Fibroblast of mammary gland (primary cell): ENCODE data around the gene CAMK1D.

Experiments used
- DNase-seq: peaks from one replicate; pipeline ENCODE4 v3.0.0-alpha.2; 2010; ENCODE audit warnings: low read depth
- H3K4me3 ChIP-seq: 2 replicates; pipeline ENCODE4 v1.5.1; 2011; ENCODE audit warnings: low read depth, mild to moderate bottlenecking, low read length, moderate library complexity; ENCODE audit not compliant: control insufficient read depth
- TF ChIP-seq, protein P1 (sequence below): conservative IDR thresholded peaks from 2 replicates; pipeline ENCODE4 v1.5.1; 2011; ENCODE audit warnings: low read depth, low read length, inconsistent platforms; ENCODE audit not compliant: control insufficient read depth, insufficient read depth

CAMK1D gene

GRCh38 chr10:12340371-12340770 lies 9.0 kb upstream of the CAMK1D start:
- no peak overlapping the region for H3K4me3 ChIP-seq
- TF ChIP-seq, protein P1, sequence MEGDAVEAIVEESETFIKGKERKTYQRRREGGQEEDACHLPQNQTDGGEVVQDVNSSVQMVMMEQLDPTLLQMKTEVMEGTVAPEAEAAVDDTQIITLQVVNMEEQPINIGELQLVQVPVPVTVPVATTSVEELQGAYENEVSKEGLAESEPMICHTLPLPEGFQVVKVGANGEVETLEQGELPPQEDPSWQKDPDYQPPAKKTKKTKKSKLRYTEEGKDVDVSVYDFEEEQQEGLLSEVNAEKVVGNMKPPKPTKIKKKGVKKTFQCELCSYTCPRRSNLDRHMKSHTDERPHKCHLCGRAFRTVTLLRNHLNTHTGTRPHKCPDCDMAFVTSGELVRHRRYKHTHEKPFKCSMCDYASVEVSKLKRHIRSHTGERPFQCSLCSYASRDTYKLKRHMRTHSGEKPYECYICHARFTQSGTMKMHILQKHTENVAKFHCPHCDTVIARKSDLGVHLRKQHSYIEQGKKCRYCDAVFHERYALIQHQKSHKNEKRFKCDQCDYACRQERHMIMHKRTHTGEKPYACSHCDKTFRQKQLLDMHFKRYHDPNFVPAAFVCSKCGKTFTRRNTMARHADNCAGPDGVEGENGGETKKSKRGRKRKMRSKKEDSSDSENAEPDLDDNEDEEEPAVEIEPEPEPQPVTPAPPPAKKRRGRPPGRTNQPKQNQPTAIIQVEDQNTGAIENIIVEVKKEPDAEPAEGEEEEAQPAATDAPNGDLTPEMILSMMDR, result no peak
- DNase-seq, result no peak

- TF ChIP-seq, protein P1, result no peak
- no peak for DNase-seq
- H3K4me3 ChIP-seq, result no peak overlapping the region
These were observed 8.4 kb upstream of the CAMK1D start for GRCh38 chr10:12340937-12341336.

GRCh38 chr10:12341526-12341925 lies 7.8 kb upstream of the CAMK1D start:
- TF ChIP-seq, protein P1, result no peak
- no peak for DNase-seq
- H3K4me3 ChIP-seq, result no peak overlapping the region

- no peak overlapping the region for H3K4me3 ChIP-seq
- TF ChIP-seq, protein P1, result no peak
- DNase-seq, result no peak
These were observed 4.8 kb upstream of the CAMK1D start for GRCh38 chr10:12344375-12345110.

DNA sequence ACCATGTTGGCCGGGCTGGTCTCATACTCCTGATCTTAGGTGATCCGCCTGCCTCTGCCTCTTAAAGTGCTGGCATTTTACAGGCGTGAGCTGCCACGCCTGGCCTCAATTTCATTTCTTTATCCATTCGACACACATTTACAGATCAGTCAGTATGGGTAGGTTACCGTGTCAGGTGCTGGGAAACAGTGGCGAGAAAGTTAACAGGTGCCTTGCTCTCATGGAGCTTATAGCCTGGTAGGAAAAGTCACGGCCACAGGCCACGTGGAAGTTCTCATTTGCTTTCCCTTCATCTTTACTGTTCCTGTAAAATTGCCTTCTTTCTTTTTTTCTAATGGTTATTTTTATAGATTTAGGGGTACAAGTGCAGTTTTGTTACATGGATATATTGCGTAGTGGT lies 2.6 kb upstream of the CAMK1D start:
- TF ChIP-seq, protein P1, result no peak
- H3K4me3 ChIP-seq, result no peak overlapping the region
- no peak for DNase-seq

GRCh38 chr10:12348294-12348869 lies 965 bp upstream of the CAMK1D start:
- H3K4me3 ChIP-seq, result peak overlapping the region; percentile 10
- TF ChIP-seq, protein P1, result no peak
- no peak for DNase-seq
